HCT116 (cell line): ENCODE results near the gene CARD8. TPM values are rescaled to one million over a fixed set of nuclear protein-coding genes. Genes with fewer than 3 reads are reported as not detected.
A peak's percentile ranks its signal among the peaks of the same experiment; 100 is the strongest.

Experiments
- ATAC-seq: fragments of 200-7000 bp; cut with Tn5 transposase; 2 replicates; pipeline ENCODE4 v1.9.1; 2020; ENCODE audit warnings: mild to moderate bottlenecking, moderate library complexity
- BruUV-seq: library from RNA; stranded (reverse); fragments of 400-500 nt; replicated peaks from 2 replicates; lab custom pipeline; 2021; lab: Mats Ljungman, UMichigan
- CTCF ChIA-PET: fragments of 300-600 bp; sonication (Branson Sonifier 250); formaldehyde crosslinking; loops from one replicate; lab custom pipeline; 2021; ENCODE audit warnings: antibody characterized with exemption; lab: Charles Lee
- POLR2A ChIA-PET: fragments of 300-600, 350-600 bp; sonication (Branson Sonifier 250); formaldehyde crosslinking; loops from one replicate; lab custom pipeline; 2021; ENCODE audit warnings: antibody characterized with exemption; lab: Charles Lee
- RAD21 ChIA-PET, 2 experiments: fragments of 300-600 bp; sonication (Branson Sonifier 250); formaldehyde crosslinking; loops; one replicate each; lab custom pipeline; 2023; ENCODE audit warnings: low total read pairs in 2 of 2; ENCODE audit not compliant: uncharacterized antibody in 2 of 2, unreplicated experiment in 2 of 2, low non-redundant PET in 1 of 2; lab: Charles Lee
- DNase-seq: peaks from one replicate; pipeline ENCODE4 v3.0.0-alpha.2; 2010; ENCODE audit warnings: low read depth, low spot score
- H2AFZ ChIP-seq: fragments of 200-600 bp; shearing (Covaris generic), sonication (generic); 2 replicates; pipeline ENCODE4 v1.6.1; 2017; ENCODE audit warnings: low read depth, mixed run types, mixed read lengths, antibody characterized with exemption, low read length; ENCODE audit not compliant: poor library complexity, severe bottlenecking
- H3K27ac ChIP-seq: 2 replicates; pipeline ENCODE4 v1.5.1; 2012; ENCODE audit warnings: low read depth, low read length
- H3K27me3 ChIP-seq: fragments of 200-600 bp; sonication (generic); 2 replicates; pipeline ENCODE4 v1.6.1; 2016; ENCODE audit warnings: mixed run types, low read length, mixed read lengths; ENCODE audit not compliant: insufficient read depth
- H3K36me3 ChIP-seq, 2 experiments: fragments of 200-500 bp in 1 of 2; fragments of 200-600 bp in 1 of 2; sonication (Bioruptor generic) in 1 of 2; sonication (generic) in 1 of 2; 2 replicates each; pipeline versions ENCODE4 v1.5.1 to v1.6.1; 2014 to 2016; ENCODE audit warnings: low read length in 2 of 2, inconsistent platforms in 1 of 2, mixed read lengths in 1 of 2, mixed run types in 1 of 2; ENCODE audit not compliant: insufficient read depth in 2 of 2, control insufficient read depth in 1 of 2
- H3K4me1 ChIP-seq, 2 experiments: fragments of 200-600 bp in 1 of 2; sonication (generic) in 1 of 2; 2 replicates each; pipeline versions ENCODE4 v1.5.1 to v1.6.1; 2012 to 2017; ENCODE audit warnings: low read length in 2 of 2, inconsistent platforms in 1 of 2, mild to moderate bottlenecking in 1 of 2, mixed read lengths in 1 of 2, mixed run types in 1 of 2, moderate library complexity in 1 of 2; ENCODE audit not compliant: insufficient read depth in 2 of 2, control insufficient read depth in 1 of 2
- H3K4me2 ChIP-seq: fragments of 200-600 bp; sonication (generic); 2 replicates; pipeline ENCODE4 v1.6.1; 2017; ENCODE audit warnings: mixed run types, low read length, mixed read lengths
- H3K4me3 ChIP-seq, 2 experiments: fragments of 200-600 bp in 1 of 2; sonication (generic) in 1 of 2; replicated peaks in 1 of 2; 2 replicates each; pipeline ENCODE4 v1.5.1; 2011 to 2016; ENCODE audit warnings: low read length in 2 of 2, control low read depth in 1 of 2, low read depth in 1 of 2, mild to moderate bottlenecking in 1 of 2, mixed read lengths in 1 of 2, mixed run types in 1 of 2
- H3K79me2 ChIP-seq: fragments of 200-600 bp; sonication (generic); 2 replicates; pipeline ENCODE4 v1.6.1; 2017; ENCODE audit warnings: mild to moderate bottlenecking, mixed run types, low read length, moderate library complexity, mixed read lengths; ENCODE audit not compliant: insufficient read depth
- H3K9ac ChIP-seq: fragments of 200-600 bp; sonication (generic); 2 replicates; pipeline ENCODE4 v1.6.1; 2016; ENCODE audit warnings: low read length, mixed read lengths
- H3K9me2 ChIP-seq: fragments of 200-600 bp; sonication (generic), shearing (Covaris generic); 2 replicates; pipeline ENCODE4 v1.6.1; 2017; ENCODE audit warnings: mixed run types, mild to moderate bottlenecking, moderate library complexity; ENCODE audit not compliant: insufficient read depth
- H3K9me3 ChIP-seq, 2 experiments: fragments of 200-500 bp in 1 of 2; fragments of 200-600 bp in 1 of 2; sonication (Bioruptor generic) in 1 of 2; sonication (generic) in 1 of 2; 2 replicates each; pipeline ENCODE4 v1.6.1; 2014 to 2017; ENCODE audit warnings: low read length in 2 of 2, mixed read lengths in 2 of 2, inconsistent platforms in 1 of 2, low read depth in 1 of 2, mild to moderate bottlenecking in 1 of 2, mixed run types in 1 of 2, moderate library complexity in 1 of 2; ENCODE audit not compliant: control insufficient read depth in 1 of 2, insufficient read depth in 1 of 2
- H4K20me1 ChIP-seq: fragments of 200-600 bp; sonication (generic), shearing (Covaris generic); 2 replicates; pipeline ENCODE4 v1.6.1; 2017; ENCODE audit warnings: mixed run types, mild to moderate bottlenecking, moderate library complexity; ENCODE audit not compliant: insufficient read depth
- CEBPB ChIP-seq: IDR thresholded peaks from 2 replicates; pipeline ENCODE4 v1.6.1; 2012; ENCODE audit warnings: low read depth
- CTCF ChIP-seq, 3 experiments: fragments of 200-600 bp in 1 of 3; sonication (generic) in 1 of 3; IDR thresholded peaks in 2 of 3; conservative IDR thresholded peaks in 1 of 3; 2 replicates each; pipeline ENCODE4 v1.5.1; 2012 to 2017; ENCODE audit warnings: low read depth in 2 of 3, low read length in 2 of 3, antibody characterized with exemption in 1 of 3, borderline replicate concordance in 1 of 3, control low read depth in 1 of 3, mild to moderate bottlenecking in 1 of 3, mixed read lengths in 1 of 3, mixed run types in 1 of 3, moderate library complexity in 1 of 3; ENCODE audit not compliant: insufficient read depth in 1 of 3
- EZH2 ChIP-seq: fragments of 200-600 bp; sonication (generic); IDR thresholded peaks from 2 replicates; pipeline ENCODE4 v1.6.1; 2017; ENCODE audit warnings: antibody characterized with exemption, mixed run types
- POLR2AphosphoS5 ChIP-seq: IDR thresholded peaks from 2 replicates; pipeline ENCODE4 v1.6.1; 2011; ENCODE audit warnings: mild to moderate bottlenecking, low read depth, low read length, moderate library complexity
- SIN3A ChIP-seq: IDR thresholded peaks from 2 replicates; pipeline ENCODE4 v1.6.1; 2012; ENCODE audit warnings: low read depth
- intact Hi-C: fragments of 100-400 bp; cut with micrococcal nuclease; formaldehyde crosslinking; loops from 2 replicates; pipeline ENCODE4 v1.10.0; 2022
- total RNA-seq: library from RNA; stranded (reverse); gene quantifications from one replicate; pipeline ENCODE4 v1.2.1, GENCODE V29; 2021; ENCODE audit not compliant: unreplicated experiment

The CARD8 gene
- total RNA-seq, 1 experiment from 2014 or later = 17.5 TPM

GRCh38 chr19:48196933-48197665 is 58.6 kb downstream of the CARD8 start:
- Histone ChIP-seq H3K4me3 (no peak overlapping the region), H3K9me2 (no peaks in the 10 kb centered on the region), H3K9me3 (no peaks in the 10 kb centered on the region)
- no peak for DNase-seq
- TF ChIP-seq SIN3A (0 out of 2 replicates have a peak, but pooled peaks have one; percentile 25), CTCF (IDR thresholded peaks at IDR 0.05 in 2 of 3, conservative IDR thresholded peaks at IDR 0.05 in 1 of 3; ENCODE audit: borderline replicate concordance in 1 of 3, insufficient read depth in 1 of 3, low read depth in 2 of 3, low read length in 2 of 3) (no peak), CEBPB (no peak)
- TF ChIP-seq, all 23 proteins: peak for 1
- H3K27ac ChIP-seq = no peak overlapping the region
- no TSS peak for BruUV-seq
- H2AFZ ChIP-seq = no peak overlapping the region
- RAD21 ChIA-PET = no interaction called here
- no peak; the same call in 1 of the 2 replicates for ATAC-seq
- no peaks in the 10 kb centered on the region for H4K20me1 ChIP-seq
- POLR2A ChIA-PET = no interaction called here
- CTCF ChIA-PET = no interaction called here
- H3K79me2 ChIP-seq = no peaks in the 10 kb centered on the region
- no peak overlapping the region for H3K9ac ChIP-seq
- H3K36me3 ChIP-seq = no peaks in the 10 kb centered on the region
- no peaks in the 10 kb centered on the region for H3K4me1 ChIP-seq
- H3K27me3 ChIP-seq = no peaks in the 10 kb centered on the region
- H3K4me2 ChIP-seq = no peak overlapping the region
- intact Hi-C loops = no loop called here

- intact Hi-C loops = no loop called here
- ChIA-PET POLR2A (no interaction called here), RAD21 (no interaction called here), CTCF (no interaction called here)
- no peak overlapping the region for H2AFZ ChIP-seq
- no peak overlapping the region for H3K9ac ChIP-seq
- no peaks in the 10 kb centered on the region for H3K4me1 ChIP-seq
- BruUV-seq = TSS peak; percentile 68
- H3K9me3 ChIP-seq = no peaks in the 10 kb centered on the region
- H3K27me3 ChIP-seq = no peaks in the 10 kb centered on the region
- H3K27ac ChIP-seq = no peak overlapping the region
- ATAC-seq (peak; percentile 23; the same call in 1 of the 2 replicates), DNase-seq (no peak)
- H3K79me2 ChIP-seq = no peaks in the 10 kb centered on the region
- H3K36me3 ChIP-seq = no peaks in the 10 kb centered on the region
- H4K20me1 ChIP-seq = no peaks in the 10 kb centered on the region
- no peak overlapping the region for H3K4me3 ChIP-seq
- 0 out of 2 replicates have a peak, but pooled peaks have one; percentile 28 for TF ChIP-seq POLR2AphosphoS5
- TF ChIP-seq EZH2 = no peak
- no peaks in the 10 kb centered on the region for H3K9me2 ChIP-seq
- H3K4me2 ChIP-seq = no peak overlapping the region
Observed at GRCh38 chr19:48196321-48196763, 59.4 kb downstream of the CARD8 start.
